ENCODE data around the gene CBLC.

Gene CBLC

DNA sequence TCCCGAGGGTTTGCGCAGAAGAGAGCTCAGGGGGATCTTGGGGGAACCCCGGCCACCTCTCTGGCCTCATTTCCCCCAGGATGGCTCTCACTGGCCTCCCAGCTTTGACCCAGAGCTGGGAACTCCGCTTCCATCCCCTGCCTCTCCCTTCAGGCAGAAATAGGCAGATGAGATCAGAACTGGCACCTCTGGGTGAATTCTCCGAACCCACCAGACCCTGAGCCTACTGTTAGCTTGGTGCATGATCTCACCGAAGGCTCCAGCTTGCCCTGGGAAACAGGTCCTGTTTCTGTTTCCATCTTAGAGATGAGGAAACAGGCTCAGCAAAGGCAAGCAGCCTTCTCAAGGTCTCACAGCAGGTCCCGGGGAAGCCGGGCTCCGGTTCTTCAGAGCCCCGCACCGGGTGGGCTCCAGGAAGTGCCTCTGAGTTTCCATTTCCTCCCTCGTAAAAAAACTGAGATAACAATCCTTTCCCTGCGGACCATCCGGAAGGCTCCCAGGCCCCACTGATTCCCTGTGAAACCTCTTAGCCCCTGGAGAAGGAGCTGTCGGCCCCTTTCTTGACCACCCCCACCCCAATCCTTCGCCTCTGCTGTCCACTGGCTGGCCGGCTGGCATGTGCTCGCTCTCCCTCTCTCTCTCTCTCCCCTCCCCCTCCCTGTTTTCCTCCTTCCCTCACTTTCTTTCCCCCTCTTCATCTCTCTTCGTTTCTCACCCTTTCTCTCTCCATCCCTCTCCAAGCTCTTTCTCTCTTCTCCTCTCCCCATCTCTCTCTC, 70.5 kb downstream of the CBLC start:
- Histone ChIP-seq H3K9me3 (ENCODE audit: control insufficient read depth in 5 of 5, low read length in 5 of 5) (no peaks in the 10 kb centered on the region), H3K9ac (ENCODE audit: low read length in 5 of 5) (peak overlapping the region; percentile 17 to 98 (median 97)), H3K4me1 (ENCODE audit: control insufficient read depth in 5 of 5, insufficient read depth in 5 of 5, low read length in 5 of 5) (peaks cover 9 to 69% (median 51%) of the 10 kb centered on the region in 5 donors), H3K27ac (ENCODE audit: low read depth, low read length) (peak overlapping the region; percentile 92), H3K27me3 (ENCODE audit: control insufficient read depth in 5 of 5, insufficient read depth in 4 of 5, low read length in 5 of 5) (no peaks in the 10 kb centered on the region), H3K4me3 (ENCODE audit: low read depth in 1 of 5, low read length in 5 of 5) (peak overlapping the region; percentile 70 to 85 (median 78)), H3K36me3 (ENCODE audit: control insufficient read depth in 5 of 5, insufficient read depth in 5 of 5, low read length in 5 of 5) (peaks cover 0 to 4% (median 0%) of the 10 kb centered on the region in 5 donors)

DNA sequence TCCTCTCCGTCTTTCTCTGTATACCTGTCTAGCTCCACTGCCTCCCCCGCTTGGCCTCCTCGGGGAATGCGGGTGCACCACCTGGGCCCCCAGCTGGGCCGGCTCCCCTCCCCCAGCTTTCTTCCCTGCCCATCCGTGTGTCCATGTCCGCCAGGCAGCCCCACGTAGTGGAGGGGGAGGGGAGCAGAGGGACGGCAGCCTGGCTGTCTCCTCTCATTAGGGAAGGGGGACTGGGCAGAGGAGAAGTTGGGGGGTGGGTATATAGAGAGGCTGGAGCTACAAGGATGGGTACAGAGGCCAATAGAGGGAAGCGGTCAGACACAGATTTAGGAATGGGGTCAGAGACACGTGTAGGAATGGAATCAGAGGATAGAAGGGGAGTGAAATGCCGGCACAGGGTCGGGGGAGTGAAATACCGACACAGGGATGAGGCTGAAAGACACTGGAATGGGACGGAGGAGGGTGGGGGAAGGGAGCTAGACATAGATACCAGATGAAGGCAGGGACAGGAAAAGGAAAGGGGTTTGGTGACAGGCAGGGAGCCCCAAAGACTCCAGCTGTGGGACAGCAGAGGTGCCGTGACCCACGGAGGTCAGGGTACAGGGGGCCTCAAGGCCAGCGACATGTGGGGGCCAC, 71.2 kb downstream of the CBLC start:
- peaks cover 9 to 69% (median 51%) of the 10 kb centered on the region in 5 donors for H3K4me1 ChIP-seq (ENCODE audit: control insufficient read depth in 5 of 5, insufficient read depth in 5 of 5, low read length in 5 of 5)
- H3K9me3 ChIP-seq (ENCODE audit: control insufficient read depth in 5 of 5, low read length in 5 of 5): no peaks in the 10 kb centered on the region
- peaks cover 0 to 7% (median 0%) of the 10 kb centered on the region in 5 donors for H3K36me3 ChIP-seq (ENCODE audit: control insufficient read depth in 5 of 5, insufficient read depth in 5 of 5, low read length in 5 of 5)
- peak overlapping the region; percentile 35 to 98 (median 87) for H3K9ac ChIP-seq (ENCODE audit: low read length in 5 of 5)
- peak overlapping the region in 3 of 5 donors; percentile 70 to 85 (median 78) for H3K4me3 ChIP-seq (ENCODE audit: low read depth in 1 of 5, low read length in 5 of 5)
- H3K27me3 ChIP-seq (ENCODE audit: control insufficient read depth in 5 of 5, insufficient read depth in 4 of 5, low read length in 5 of 5): no peaks in the 10 kb centered on the region
- H3K27ac ChIP-seq (ENCODE audit: low read depth, low read length): peak overlapping the region; percentile 92
